Endodermal cell (in vitro differentiated cells): ENCODE measurements around the gene BBS9. TPM values are rescaled to one million over a fixed set of nuclear protein-coding genes. Genes with fewer than 3 reads are reported as not detected.

Source experiments
- DNase-seq: peaks from one replicate; pipeline ENCODE4 v3.0.0-alpha.2; 2017
- H3K27ac ChIP-seq: 2 replicates; pipeline ENCODE4 v1.5.1; 2013; ENCODE audit warnings: mild to moderate bottlenecking, low read depth, low read length, moderate library complexity
- H3K27me3 ChIP-seq: 2 replicates; pipeline ENCODE4 v1.6.1; 2013; ENCODE audit warnings: mild to moderate bottlenecking, low read length, moderate library complexity; ENCODE audit not compliant: insufficient read depth, control insufficient read depth, poor library complexity, severe bottlenecking
- H3K36me3 ChIP-seq: 2 replicates; pipeline ENCODE4 v1.7.0; 2013; ENCODE audit warnings: mild to moderate bottlenecking, low read length, moderate library complexity; ENCODE audit not compliant: control insufficient read depth, insufficient read depth
- H3K4me1 ChIP-seq: one replicate; pipeline ENCODE4 v1.7.0; 2013; ENCODE audit warnings: low read length; ENCODE audit not compliant: control insufficient read depth, insufficient read depth
- H3K4me3 ChIP-seq: 2 replicates; pipeline ENCODE4 v1.5.1; 2013; ENCODE audit warnings: mild to moderate bottlenecking, low read length, moderate library complexity
- H3K9ac ChIP-seq: 2 replicates; pipeline ENCODE4 v1.6.1; 2013; ENCODE audit warnings: mild to moderate bottlenecking, low read length, moderate library complexity; ENCODE audit not compliant: poor library complexity, severe bottlenecking; ENCODE audit errors: extremely low read depth
- H3K9me3 ChIP-seq: 2 replicates; pipeline ENCODE4 v1.6.1; 2013; ENCODE audit warnings: mild to moderate bottlenecking, low read length, moderate library complexity; ENCODE audit not compliant: control insufficient read depth
- H3K27ac Mint-ChIP-seq: 2 replicates; pipeline ENCODE4 v1.8.0; 2020; ENCODE audit warnings: mixed read lengths
- H3K27me3 Mint-ChIP-seq: 2 replicates; pipeline ENCODE4 v1.8.0; 2021; ENCODE audit warnings: mild to moderate bottlenecking, mixed read lengths; ENCODE audit not compliant: insufficient read depth
- H3K36me3 Mint-ChIP-seq: 2 replicates; pipeline ENCODE4 v1.8.0; 2020; ENCODE audit warnings: low read depth, mixed read lengths
- H3K4me1 Mint-ChIP-seq: 2 replicates; pipeline ENCODE4 v1.8.0; 2020; ENCODE audit warnings: mixed read lengths
- H3K4me3 Mint-ChIP-seq: 2 replicates; pipeline ENCODE4 v1.8.0; 2020; ENCODE audit warnings: mild to moderate bottlenecking, moderate library complexity, mixed read lengths
- H3K9me3 Mint-ChIP-seq: 2 replicates; pipeline ENCODE4 v1.8.0; 2020; ENCODE audit warnings: mild to moderate bottlenecking, mixed read lengths
- WGBS, 2 experiments: methylation state at CpG; one replicate each; pipeline versions ENCODE4 v1.1.5 to v1.1.7; 2013; ENCODE audit warnings: missing lambda C conversion rate in 2 of 2, mixed read lengths in 1 of 2; ENCODE audit not compliant: insufficient coverage in 1 of 2, insufficient read length in 1 of 2; 5-methylcytosine and 5-hydroxymethylcytosine counted together
- total RNA-seq, 2 donors: library from RNA; stranded (reverse); fragmentation: NEBNext Ultra II Directional in 1 of 2; extraction: Animal tissue kit (Norgen Biotek cat#: 25700) in 1 of 2; gene quantifications; 2 replicates in 1 of 2; 3 replicates in 1 of 2; pipeline ENCODE4 v1.2.1, GENCODE V29; 2021
- TF ChIP-seq, protein P1 (sequence below): fragments of 200-600 bp; sonication (generic); conservative IDR thresholded peaks from 2 replicates; pipeline ENCODE4 v1.5.0; 2021; ENCODE audit warnings: antibody characterized with exemption, mild to moderate bottlenecking

BBS9 gene
- total RNA-seq, 2 donors from 2014 or later = 20.7 to 21.6 TPM

DNA sequence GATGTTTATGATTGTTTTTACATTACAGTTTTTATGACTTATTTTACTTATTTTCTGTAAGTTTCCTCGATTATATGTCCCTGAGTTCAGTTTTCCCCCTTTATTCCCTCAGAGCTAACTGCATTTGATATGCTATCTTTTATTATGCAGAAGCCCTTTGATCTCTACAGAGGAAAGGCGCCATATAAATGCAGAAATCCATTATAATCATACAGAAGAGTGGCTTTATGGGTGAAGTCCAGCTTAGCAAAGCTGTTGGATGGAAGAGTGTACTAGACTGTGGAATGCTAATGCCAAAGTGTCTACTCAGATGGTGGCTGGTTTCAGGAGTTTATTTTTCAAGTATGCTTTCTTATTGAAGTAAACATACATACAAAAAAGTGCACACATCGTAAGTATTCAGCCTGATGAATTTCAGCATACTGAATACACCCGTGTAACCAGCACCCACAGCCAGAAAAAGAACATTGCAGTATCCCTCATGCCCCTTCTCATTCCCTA is 517.6 kb downstream of the BBS9 start:
- Mint-ChIP-seq H3K36me3 (peaks cover 17% of the 10 kb centered on the region), H3K4me3 (no peak overlapping the region), H3K27ac (no peak overlapping the region), H3K9me3 (peaks cover 17% of the 10 kb centered on the region), H3K4me1 (peaks cover 38% of the 10 kb centered on the region), H3K27me3 (no peaks in the 10 kb centered on the region)
- no peak for DNase-seq
- no peak overlapping the region for H3K9ac ChIP-seq
- TF ChIP-seq, protein P1, sequence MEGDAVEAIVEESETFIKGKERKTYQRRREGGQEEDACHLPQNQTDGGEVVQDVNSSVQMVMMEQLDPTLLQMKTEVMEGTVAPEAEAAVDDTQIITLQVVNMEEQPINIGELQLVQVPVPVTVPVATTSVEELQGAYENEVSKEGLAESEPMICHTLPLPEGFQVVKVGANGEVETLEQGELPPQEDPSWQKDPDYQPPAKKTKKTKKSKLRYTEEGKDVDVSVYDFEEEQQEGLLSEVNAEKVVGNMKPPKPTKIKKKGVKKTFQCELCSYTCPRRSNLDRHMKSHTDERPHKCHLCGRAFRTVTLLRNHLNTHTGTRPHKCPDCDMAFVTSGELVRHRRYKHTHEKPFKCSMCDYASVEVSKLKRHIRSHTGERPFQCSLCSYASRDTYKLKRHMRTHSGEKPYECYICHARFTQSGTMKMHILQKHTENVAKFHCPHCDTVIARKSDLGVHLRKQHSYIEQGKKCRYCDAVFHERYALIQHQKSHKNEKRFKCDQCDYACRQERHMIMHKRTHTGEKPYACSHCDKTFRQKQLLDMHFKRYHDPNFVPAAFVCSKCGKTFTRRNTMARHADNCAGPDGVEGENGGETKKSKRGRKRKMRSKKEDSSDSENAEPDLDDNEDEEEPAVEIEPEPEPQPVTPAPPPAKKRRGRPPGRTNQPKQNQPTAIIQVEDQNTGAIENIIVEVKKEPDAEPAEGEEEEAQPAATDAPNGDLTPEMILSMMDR = no peak
- WGBS, 2 experiments = 93 to 100% methylated on average over 2 to 4 of the region's 4 CpGs
- no peaks in the 10 kb centered on the region for H3K36me3 ChIP-seq
- peaks cover 19% of the 10 kb centered on the region for H3K9me3 ChIP-seq
- no peaks in the 10 kb centered on the region for H3K27me3 ChIP-seq
- H3K4me3 ChIP-seq = no peak overlapping the region
- no peak overlapping the region for H3K27ac ChIP-seq
- peaks cover 10% of the 10 kb centered on the region for H3K4me1 ChIP-seq

DNA sequence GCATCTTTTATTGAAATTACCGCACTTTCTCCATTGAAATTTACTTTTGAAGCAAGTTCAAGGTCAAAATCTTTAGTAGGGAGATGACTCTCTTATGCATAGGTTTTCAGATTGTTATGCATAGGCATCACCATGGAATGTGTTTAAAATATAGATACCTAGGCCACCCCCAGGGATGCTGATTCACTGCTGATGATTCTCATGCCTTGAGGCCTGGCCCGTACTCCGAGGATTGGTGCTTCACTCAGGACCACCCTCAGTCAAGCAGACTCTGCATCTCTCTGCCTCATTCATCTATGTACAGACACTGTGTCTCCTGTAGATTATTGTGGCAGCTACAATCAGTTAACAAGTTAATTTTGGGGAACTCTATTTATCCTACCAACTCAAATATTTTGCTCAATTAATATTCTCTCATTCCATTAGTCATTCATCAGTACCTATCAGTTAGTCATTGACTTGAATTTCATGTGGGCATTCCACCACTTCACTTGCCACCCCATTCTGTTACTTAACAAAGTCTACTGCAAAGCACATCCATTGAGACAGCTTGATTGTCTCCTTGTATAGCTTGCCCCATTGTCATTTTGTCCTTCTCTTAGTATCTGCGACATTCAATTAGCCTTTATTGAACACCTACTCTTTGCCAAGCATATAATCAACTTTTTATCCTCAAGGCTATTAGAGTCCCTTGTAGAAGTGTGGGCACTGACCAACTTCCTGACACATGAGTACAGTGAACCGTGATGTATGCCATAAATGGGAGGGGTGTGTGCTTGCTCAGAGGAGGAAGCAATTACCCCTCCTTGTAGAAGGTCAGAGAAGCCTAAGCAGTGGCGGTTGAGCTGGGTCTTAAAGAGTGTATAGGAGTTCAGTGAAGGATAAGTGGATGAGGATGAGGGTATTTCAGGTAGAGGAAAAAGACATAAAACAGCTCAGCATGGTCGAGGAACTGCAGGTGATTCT is 520.4 kb downstream of the BBS9 start:
- Histone ChIP-seq H3K9ac (no peak overlapping the region), H3K9me3 (peaks cover 19% of the 10 kb centered on the region), H3K36me3 (no peaks in the 10 kb centered on the region), H3K4me1 (peaks cover 10% of the 10 kb centered on the region), H3K27ac (no peak overlapping the region), H3K27me3 (no peaks in the 10 kb centered on the region), H3K4me3 (no peak overlapping the region)
- no peaks in the 10 kb centered on the region for H3K27me3 Mint-ChIP-seq
- peaks cover 33% of the 10 kb centered on the region for H3K4me1 Mint-ChIP-seq
- H3K9me3 Mint-ChIP-seq = peaks cover 17% of the 10 kb centered on the region
- no peak overlapping the region for H3K27ac Mint-ChIP-seq
- TF ChIP-seq, protein P1 = no peak
- H3K36me3 Mint-ChIP-seq = peaks cover 17% of the 10 kb centered on the region
- DNase-seq = no peak
- 92 to 93% methylated on average over 3 to 7 of the region's 7 CpGs for WGBS, 2 experiments
- no peak overlapping the region for H3K4me3 Mint-ChIP-seq

DNA sequence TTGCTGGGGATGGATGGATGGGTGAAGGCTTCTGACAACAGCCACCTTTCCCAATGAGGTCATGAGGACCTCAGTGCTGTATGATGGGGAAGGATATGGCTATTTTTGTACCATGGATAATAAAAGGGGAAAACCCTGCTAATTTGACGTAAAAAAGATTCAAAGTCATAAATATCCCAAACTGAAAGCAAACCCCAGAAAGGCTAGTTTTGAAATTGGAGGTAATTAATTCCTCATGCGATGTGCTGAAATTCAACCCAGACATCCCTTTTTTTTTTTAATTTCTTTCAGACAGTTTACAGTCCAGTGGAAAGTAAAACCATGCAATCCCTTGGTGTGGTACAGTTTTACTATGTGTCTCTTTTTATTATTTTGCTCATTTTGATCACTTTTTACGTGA is 521.5 kb downstream of the BBS9 start:
- Mint-ChIP-seq H3K27me3 (no peaks in the 10 kb centered on the region), H3K36me3 (peaks cover 17% of the 10 kb centered on the region), H3K9me3 (peaks cover 17% of the 10 kb centered on the region), H3K27ac (no peak overlapping the region), H3K4me3 (no peak overlapping the region), H3K4me1 (peaks cover 31% of the 10 kb centered on the region)
- no peaks in the 10 kb centered on the region for H3K36me3 ChIP-seq
- no peak overlapping the region for H3K4me3 ChIP-seq
- no peak overlapping the region for H3K9ac ChIP-seq
- WGBS, 2 experiments = 92 to 95% methylated on average over 2 to 3 of the region's 3 CpGs
- H3K27ac ChIP-seq = no peak overlapping the region
- H3K27me3 ChIP-seq = no peaks in the 10 kb centered on the region
- H3K4me1 ChIP-seq = peaks cover 10% of the 10 kb centered on the region
- peaks cover 19% of the 10 kb centered on the region for H3K9me3 ChIP-seq
- DNase-seq = no peak
- TF ChIP-seq, protein P1 = no peak
